HG03378 (cell line): ENCODE measurements around the gene RGL3.
"Not testable (repeated sequence)": the region's sequence is repeated elsewhere in the genome, so short reads cannot be mapped to it uniquely, and the experiment has no call there.

Experiments used
- ATAC-seq: cut with Tn5 transposase; IDR thresholded peaks from one replicate; pipeline ENCODE4 v1.9.1; 2021; ENCODE audit warnings: mild to moderate bottlenecking, moderate library complexity; ENCODE audit not compliant: unreplicated experiment

RGL3 gene

GRCh38 chr19:11448923-11449554 is 29.9 kb upstream of the RGL3 start:
- no peak for ATAC-seq

- ATAC-seq: no peak
Observed at GRCh38 chr19:11448410-11448809, 29.3 kb upstream of the RGL3 start.

GRCh38 chr19:11447347-11448262 is 28.5 kb upstream of the RGL3 start:
- ATAC-seq: no peak

GRCh38 chr19:11446652-11447301 is 27.7 kb upstream of the RGL3 start:
- ATAC-seq: no peak

GRCh38 chr19:11446271-11446651 is 27.1 kb upstream of the RGL3 start:
- no peak for ATAC-seq

GRCh38 chr19:11445141-11445540 is 26.0 kb upstream of the RGL3 start:
- no peak for ATAC-seq

- ATAC-seq: no peak
Observed at GRCh38 chr19:11444059-11444458, 24.9 kb upstream of the RGL3 start.

GRCh38 chr19:11437955-11438354 is 18.8 kb upstream of the RGL3 start:
- ATAC-seq: no peak

- no peak for ATAC-seq
Observed at GRCh38 chr19:11435833-11436313, 16.8 kb upstream of the RGL3 start.

GRCh38 chr19:11435057-11435832 is 16.1 kb upstream of the RGL3 start, which contains the start of the genes ODAD3 and PRKCSH:
TSS of gene ODAD3 (minus strand) at chr19:11435121. CDS start at chr19:11435016, 105 bp downstream.
TSS of gene PRKCSH (plus strand) at chr19:11435635. CDS start at chr19:11436118, 483 bp downstream.
- ATAC-seq: peak; percentile 89

- ATAC-seq: peak; percentile 8
Observed at GRCh38 chr19:11434703-11435056, 15.6 kb upstream of the RGL3 start.

GRCh38 chr19:11433526-11433925 is 14.4 kb upstream of the RGL3 start:
- not testable (repeated sequence) for ATAC-seq

GRCh38 chr19:11426656-11427055 is 7.5 kb upstream of the RGL3 start:
- ATAC-seq: no peak

GRCh38 chr19:11425719-11426457 is 6.8 kb upstream of the RGL3 start:
- no peak for ATAC-seq

GRCh38 chr19:11423791-11424181 is 4.7 kb upstream of the RGL3 start:
- ATAC-seq: no peak

GRCh38 chr19:11423164-11423790 is 4.2 kb upstream of the RGL3 start:
- no peak for ATAC-seq

GRCh38 chr19:11422163-11423065 is 3.3 kb upstream of the RGL3 start:
- peak; percentile 58 for ATAC-seq

- peak; percentile 21 for ATAC-seq
Observed at GRCh38 chr19:11421371-11422098, 2.4 kb upstream of the RGL3 start.
